NT2/D1 (cell line): Measurements from ENCODE around the gene FRMD4A.
"Not testable (repeated sequence)": the region's sequence is repeated elsewhere in the genome, so short reads cannot be mapped to it uniquely, and the experiment has no call there.

Experiments used
- DNase-seq: peaks from one replicate; pipeline ENCODE4 v3.0.0-alpha.2; 2011; ENCODE audit warnings: low read depth, low spot score
- H3K27me3 ChIP-seq: 2 replicates; pipeline ENCODE4 v1.6.0; 2011; ENCODE audit warnings: mild to moderate bottlenecking; ENCODE audit not compliant: insufficient read length, insufficient read depth
- H3K36me3 ChIP-seq: 2 replicates; pipeline ENCODE4 v1.6.1; 2011; ENCODE audit warnings: mild to moderate bottlenecking, low read length, mixed read lengths; ENCODE audit not compliant: insufficient read depth, insufficient read length
- H3K4me1 ChIP-seq: 2 replicates; pipeline ENCODE4 v1.5.1; 2011; ENCODE audit not compliant: insufficient read depth, insufficient read length
- H3K4me3 ChIP-seq: 2 replicates; pipeline ENCODE4 v1.5.1; 2011; ENCODE audit warnings: low read depth; ENCODE audit not compliant: insufficient read length
- H3K9ac ChIP-seq: 2 replicates; pipeline ENCODE4 v1.6.0; 2011; ENCODE audit warnings: low read depth; ENCODE audit not compliant: insufficient read length
- H3K9me3 ChIP-seq: 2 replicates; pipeline ENCODE4 v1.5.1; 2011; ENCODE audit warnings: mild to moderate bottlenecking, low read length; ENCODE audit not compliant: insufficient read depth
- SUZ12 ChIP-seq: IDR thresholded peaks from 2 replicates; pipeline ENCODE4 v1.6.1; 2011; ENCODE audit not compliant: insufficient read length, insufficient read depth; ENCODE audit errors: extremely low read depth
- YY1 ChIP-seq: IDR thresholded peaks from 2 replicates; pipeline ENCODE4 v1.6.1; 2011; ENCODE audit not compliant: insufficient read length, insufficient read depth
- ZNF274 ChIP-seq: IDR thresholded peaks from 2 replicates; pipeline ENCODE4 v1.6.1; 2011; ENCODE audit warnings: mild to moderate bottlenecking, low read depth, low read length

The FRMD4A gene

GRCh38 chr10:14142606-14143250 lies 188.0 kb downstream of the FRMD4A start:
- no peaks in the 10 kb centered on the region for H3K9me3 ChIP-seq
- no peaks in the 10 kb centered on the region for H3K4me1 ChIP-seq
- TF ChIP-seq SUZ12 (no peak), YY1 (no peak), ZNF274 (no peak)
- no peaks in the 10 kb centered on the region for H3K36me3 ChIP-seq
- no peak overlapping the region for H3K4me3 ChIP-seq
- DNase-seq: no peak
- no peaks in the 10 kb centered on the region for H3K27me3 ChIP-seq
- H3K9ac ChIP-seq: no peak overlapping the region

GRCh38 chr10:14141283-14141682 lies 189.4 kb downstream of the FRMD4A start:
- Histone ChIP-seq H3K9me3 (no peaks in the 10 kb centered on the region), H3K9ac (no peak overlapping the region), H3K36me3 (no peaks in the 10 kb centered on the region), H3K4me3 (no peak overlapping the region), H3K27me3 (no peaks in the 10 kb centered on the region), H3K4me1 (no peaks in the 10 kb centered on the region)
- no peak for DNase-seq
- TF ChIP-seq SUZ12 (no peak), YY1 (no peak), ZNF274 (no peak)

GRCh38 chr10:14137391-14137790 lies 193.3 kb downstream of the FRMD4A start:
- Histone ChIP-seq H3K4me1 (no peaks in the 10 kb centered on the region), H3K36me3 (no peaks in the 10 kb centered on the region), H3K4me3 (no peak overlapping the region), H3K27me3 (no peaks in the 10 kb centered on the region), H3K9ac (no peak overlapping the region), H3K9me3 (no peaks in the 10 kb centered on the region)
- DNase-seq: no peak
- TF ChIP-seq YY1 (no peak), ZNF274 (no peak), SUZ12 (no peak)

- H3K4me1 ChIP-seq, H3K27me3 ChIP-seq, H3K36me3 ChIP-seq, H3K4me3 ChIP-seq, H3K9ac ChIP-seq, H3K9me3 ChIP-seq, DNase-seq: not testable (repeated sequence)
Observed at GRCh38 chr10:14135196-14135595, 195.5 kb downstream of the FRMD4A start.

DNA sequence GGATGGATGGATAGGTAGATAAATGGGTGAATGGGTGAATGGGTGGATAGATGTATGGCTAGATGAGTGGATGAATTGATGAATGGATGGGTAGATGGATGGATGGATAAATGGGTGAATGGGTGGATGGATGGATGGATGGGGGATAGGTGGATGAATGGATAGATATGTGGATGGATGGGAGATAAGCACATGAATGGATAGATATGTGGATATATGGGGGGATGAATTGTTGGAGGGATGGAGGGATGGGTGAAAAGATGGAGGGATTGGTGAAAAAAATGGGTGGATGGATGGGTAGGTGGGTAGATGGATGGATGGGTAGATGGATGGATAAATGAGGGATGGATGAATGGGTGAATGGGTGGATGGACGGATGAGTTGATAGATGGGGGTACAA lies 196.4 kb downstream of the FRMD4A start:
- Histone ChIP-seq H3K36me3 (no peaks in the 10 kb centered on the region), H3K9ac (no peak overlapping the region), H3K4me1 (no peaks in the 10 kb centered on the region), H3K9me3 (no peaks in the 10 kb centered on the region), H3K27me3 (no peaks in the 10 kb centered on the region), H3K4me3 (no peak overlapping the region)
- no peak for DNase-seq
- TF ChIP-seq YY1 (no peak), SUZ12 (no peak), ZNF274 (no peak)

DNA sequence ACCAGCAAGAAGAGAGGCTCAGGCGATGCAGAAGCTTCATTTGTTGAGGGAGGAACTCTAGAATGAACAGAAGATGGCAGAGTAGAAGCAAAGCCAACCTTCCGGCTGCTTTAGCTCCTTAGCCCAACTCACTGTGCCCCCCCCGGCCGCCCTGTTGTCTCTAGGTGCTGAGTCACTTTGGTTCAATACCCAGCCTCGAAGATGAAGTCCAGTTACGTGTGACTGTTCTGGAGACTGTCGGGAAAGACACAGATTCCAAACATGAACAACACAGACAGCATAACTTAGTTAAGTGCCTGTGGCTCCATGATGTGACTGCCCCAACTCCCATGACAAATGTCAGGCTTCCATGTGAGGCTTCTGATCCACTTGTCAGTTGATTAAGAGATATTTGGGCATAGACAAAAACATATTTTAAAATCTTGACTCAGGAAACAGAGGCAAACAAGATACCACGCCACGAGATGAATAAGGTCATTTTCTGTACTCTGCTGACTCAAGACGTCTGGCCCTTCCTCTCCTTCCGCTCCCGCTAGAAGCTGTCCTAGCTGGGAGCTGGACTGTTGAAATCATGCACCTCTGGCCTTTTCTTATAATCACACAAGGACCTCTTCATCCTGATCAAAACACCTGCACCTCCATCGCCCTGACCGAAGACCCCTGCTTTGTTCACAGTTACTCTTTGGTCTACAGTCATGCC lies 199.3 kb downstream of the FRMD4A start:
- TF ChIP-seq SUZ12 (no peak), ZNF274 (no peak), YY1 (no peak)
- DNase-seq: no peak
- no peak overlapping the region for H3K4me3 ChIP-seq
- no peaks in the 10 kb centered on the region for H3K27me3 ChIP-seq
- H3K36me3 ChIP-seq: no peaks in the 10 kb centered on the region
- no peak overlapping the region for H3K9ac ChIP-seq
- H3K9me3 ChIP-seq: no peaks in the 10 kb centered on the region
- no peaks in the 10 kb centered on the region for H3K4me1 ChIP-seq

DNA sequence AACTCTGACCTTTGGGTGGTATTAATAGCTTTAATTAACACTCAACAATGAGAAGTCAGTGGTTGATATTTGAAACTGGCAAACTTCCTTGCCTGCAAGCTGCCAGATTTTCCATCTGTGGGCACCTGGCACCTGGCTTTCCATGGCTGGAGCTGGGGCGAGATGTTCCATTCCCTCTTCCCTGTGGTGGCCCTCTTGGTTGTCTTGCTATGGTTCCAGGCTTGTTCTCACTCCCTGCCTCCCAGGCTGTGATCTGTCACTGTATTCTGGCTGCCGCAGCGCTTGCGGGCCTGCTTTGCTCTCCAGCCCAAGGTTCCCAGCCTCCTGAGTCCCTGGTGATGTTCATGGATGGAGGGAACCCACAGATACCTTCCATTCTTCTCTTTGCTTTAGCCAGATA lies 201.0 kb downstream of the FRMD4A start:
- no peaks in the 10 kb centered on the region for H3K36me3 ChIP-seq
- TF ChIP-seq YY1 (no peak), ZNF274 (no peak), SUZ12 (no peak)
- no peak for DNase-seq

GRCh38 chr10:14128519-14128918 lies 202.2 kb downstream of the FRMD4A start:
- no peaks in the 10 kb centered on the region for H3K9me3 ChIP-seq
- H3K9ac ChIP-seq: no peak overlapping the region
- no peaks in the 10 kb centered on the region for H3K27me3 ChIP-seq
- no peak for DNase-seq
- no peak overlapping the region for H3K4me3 ChIP-seq
- no peaks in the 10 kb centered on the region for H3K36me3 ChIP-seq
- H3K4me1 ChIP-seq: no peaks in the 10 kb centered on the region
- TF ChIP-seq YY1 (no peak), ZNF274 (no peak), SUZ12 (no peak)

More for the DNA sequence above, 201.0 kb downstream of the FRMD4A start:
- no peaks in the 10 kb centered on the region for H3K27me3 ChIP-seq
- H3K9me3 ChIP-seq: no peaks in the 10 kb centered on the region
- H3K4me3 ChIP-seq: no peak overlapping the region
- no peaks in the 10 kb centered on the region for H3K4me1 ChIP-seq
- no peak overlapping the region for H3K9ac ChIP-seq
